HL-60 (cell line): ENCODE results near the gene THYN1.
"Not testable (repeated sequence)": the region's sequence is repeated elsewhere in the genome, so short reads cannot be mapped to it uniquely, and the experiment has no call there.

Experiments used
- DNase-seq, 2 experiments: peaks; one replicate each; pipeline ENCODE4 v3.0.0-alpha.2; 2010 to 2020; ENCODE audit warnings: low read depth in 1 of 2, low spot score in 1 of 2
- H3K27ac ChIP-seq: fragments of 250-450 bp; sonication (Bioruptor Pico); replicated peaks from 2 replicates; pipeline ENCODE4 v1.5.1; 2020; ENCODE audit warnings: mild to moderate bottlenecking, moderate library complexity
- H3K27me3 ChIP-seq: fragments of 250-450 bp; sonication (Bioruptor Pico); 2 replicates; pipeline ENCODE4 v1.5.1; 2021; ENCODE audit warnings: mild to moderate bottlenecking, moderate library complexity; ENCODE audit not compliant: insufficient read depth, poor library complexity, severe bottlenecking
- H3K4me3 ChIP-seq: replicated peaks from 2 replicates; pipeline ENCODE4 v1.5.1; 2011; ENCODE audit warnings: mild to moderate bottlenecking, control low read depth, low read length; ENCODE audit not compliant: insufficient read depth
- GABPA ChIP-seq: IDR thresholded peaks from 2 replicates; pipeline ENCODE4 v1.6.1; 2012; ENCODE audit warnings: low read depth
- POLR2AphosphoS5 ChIP-seq: IDR thresholded peaks from 2 replicates; pipeline ENCODE4 v1.6.1; 2012; ENCODE audit warnings: low read depth
- REST ChIP-seq: IDR thresholded peaks from 2 replicates; pipeline ENCODE4 v1.6.1; 2012; ENCODE audit warnings: low read depth; ENCODE audit not compliant: insufficient replicate concordance
- SPI1 ChIP-seq: IDR thresholded peaks from 2 replicates; pipeline ENCODE4 v1.6.1; 2012; ENCODE audit warnings: low read depth, mild to moderate bottlenecking, borderline replicate concordance
- TF ChIP-seq, protein P1 (sequence below): IDR thresholded peaks from one replicate; pipeline ENCODE4 v1.5.1; 2011; ENCODE audit warnings: low read length, control low read depth, inconsistent platforms; ENCODE audit not compliant: insufficient read depth

Gene THYN1

GRCh38 chr11:134282121-134283045, 29.2 kb upstream of the THYN1 start:
- H3K4me3 ChIP-seq: no peak overlapping the region
- DNase-seq: no peak
- peaks cover 25% of the 10 kb centered on the region for H3K27me3 ChIP-seq
- TF ChIP-seq REST: no peak
- TF ChIP-seq GABPA: no peak
- TF ChIP-seq, protein P1, sequence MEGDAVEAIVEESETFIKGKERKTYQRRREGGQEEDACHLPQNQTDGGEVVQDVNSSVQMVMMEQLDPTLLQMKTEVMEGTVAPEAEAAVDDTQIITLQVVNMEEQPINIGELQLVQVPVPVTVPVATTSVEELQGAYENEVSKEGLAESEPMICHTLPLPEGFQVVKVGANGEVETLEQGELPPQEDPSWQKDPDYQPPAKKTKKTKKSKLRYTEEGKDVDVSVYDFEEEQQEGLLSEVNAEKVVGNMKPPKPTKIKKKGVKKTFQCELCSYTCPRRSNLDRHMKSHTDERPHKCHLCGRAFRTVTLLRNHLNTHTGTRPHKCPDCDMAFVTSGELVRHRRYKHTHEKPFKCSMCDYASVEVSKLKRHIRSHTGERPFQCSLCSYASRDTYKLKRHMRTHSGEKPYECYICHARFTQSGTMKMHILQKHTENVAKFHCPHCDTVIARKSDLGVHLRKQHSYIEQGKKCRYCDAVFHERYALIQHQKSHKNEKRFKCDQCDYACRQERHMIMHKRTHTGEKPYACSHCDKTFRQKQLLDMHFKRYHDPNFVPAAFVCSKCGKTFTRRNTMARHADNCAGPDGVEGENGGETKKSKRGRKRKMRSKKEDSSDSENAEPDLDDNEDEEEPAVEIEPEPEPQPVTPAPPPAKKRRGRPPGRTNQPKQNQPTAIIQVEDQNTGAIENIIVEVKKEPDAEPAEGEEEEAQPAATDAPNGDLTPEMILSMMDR: no peak
- TF ChIP-seq SPI1: no peak
- TF ChIP-seq POLR2AphosphoS5: no peak
- H3K27ac ChIP-seq: no peak overlapping the region

DNA sequence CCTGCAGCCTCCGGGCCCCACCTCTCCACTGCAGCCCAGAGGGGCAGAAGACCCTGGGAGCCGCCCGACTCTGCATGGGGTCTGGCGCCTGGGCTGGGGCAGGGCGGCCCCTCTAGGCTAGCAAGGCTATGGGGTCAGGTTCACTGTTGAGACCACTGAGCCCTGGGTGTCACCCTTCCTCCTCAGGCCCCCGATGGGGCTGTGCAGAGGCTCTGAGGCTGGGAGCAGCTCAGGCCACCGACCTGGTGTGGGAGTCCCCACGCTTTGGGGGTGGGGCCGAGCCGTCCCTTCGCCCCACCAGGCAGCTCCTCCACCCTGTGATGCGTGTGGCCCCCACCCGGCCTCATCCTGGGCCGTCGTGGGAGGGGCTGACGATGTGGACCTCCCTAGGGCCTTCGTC, 28.5 kb upstream of the THYN1 start:
- not testable (repeated sequence) for H3K27ac ChIP-seq, DNase-seq, H3K4me3 ChIP-seq
- H3K27me3 ChIP-seq: peaks cover 31% of the 10 kb centered on the region

DNA sequence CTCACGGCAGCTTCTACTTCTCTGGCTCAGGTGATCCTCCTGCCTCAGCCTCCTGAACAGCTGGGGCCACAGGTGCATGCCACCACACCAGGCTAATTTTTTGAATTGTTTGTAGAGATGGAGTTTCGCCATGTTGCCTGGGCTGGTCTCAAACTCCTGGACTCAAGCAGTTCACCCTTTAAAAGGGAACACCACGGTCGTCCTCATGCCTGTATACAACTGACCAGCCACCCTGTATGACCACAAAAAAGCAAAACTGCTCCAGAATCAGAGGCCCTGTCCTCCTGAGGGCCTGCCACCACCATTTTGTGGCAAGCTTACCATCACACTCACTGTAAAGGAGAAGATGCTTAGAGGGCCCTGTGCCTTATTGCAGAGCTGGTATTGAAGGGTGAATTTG, 25.2 kb upstream of the THYN1 start:
- DNase-seq: no peak
- peaks cover 61% of the 10 kb centered on the region for H3K27me3 ChIP-seq
- no peak overlapping the region for H3K27ac ChIP-seq
- TF ChIP-seq GABPA (no peak), SPI1 (no peak)
- H3K4me3 ChIP-seq: no peak overlapping the region

DNA sequence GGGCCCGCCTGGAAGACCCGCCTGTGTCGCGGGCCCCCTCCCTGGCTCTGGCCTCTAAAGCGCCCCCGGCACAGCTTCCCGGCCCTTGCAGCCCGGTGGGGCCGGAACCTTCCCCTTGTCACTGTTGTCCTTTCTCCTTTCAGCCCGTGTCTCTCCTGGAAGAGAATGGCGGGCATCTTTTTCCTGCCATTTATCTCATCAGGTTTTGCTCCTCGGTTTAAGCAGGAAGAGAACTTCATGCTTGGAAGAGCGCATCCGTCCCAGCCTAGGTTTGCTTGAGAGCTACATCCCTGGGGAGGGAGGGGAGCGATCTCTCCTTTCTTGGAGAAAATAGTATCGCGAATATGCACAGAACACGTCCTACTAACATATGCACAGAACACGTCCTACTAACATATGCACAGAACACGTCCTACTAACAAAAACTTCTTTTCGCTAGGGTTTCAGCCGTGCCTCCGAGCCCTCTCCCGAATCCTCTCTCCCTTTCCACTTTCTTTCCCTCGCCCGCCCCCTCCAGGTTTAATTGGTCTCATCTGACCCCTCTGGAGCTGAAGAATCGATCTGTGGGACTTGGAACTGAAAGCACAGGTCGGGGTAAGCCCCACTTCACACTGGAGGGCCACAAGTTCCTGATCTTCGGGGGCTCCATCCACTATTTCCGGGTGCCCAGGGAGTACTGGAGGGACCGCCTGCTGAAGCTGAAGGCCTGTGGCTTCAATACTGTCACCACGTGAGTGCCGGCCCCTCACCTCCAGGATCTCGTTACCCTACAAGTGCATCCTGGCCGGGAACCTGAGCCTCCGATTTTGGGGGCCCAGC, 24.2 kb upstream of the THYN1 start:
- H3K4me3 ChIP-seq: no peak overlapping the region
- peaks cover 70% of the 10 kb centered on the region for H3K27me3 ChIP-seq
- TF ChIP-seq, protein P1: no peak
- no peak for TF ChIP-seq POLR2AphosphoS5
- TF ChIP-seq GABPA: no peak
- no peak for DNase-seq
- H3K27ac ChIP-seq: no peak overlapping the region

- H3K4me3 ChIP-seq: peak overlapping the region; percentile 8
- H3K27me3 ChIP-seq: peaks cover 70% of the 10 kb centered on the region
- no peak overlapping the region for H3K27ac ChIP-seq
- DNase-seq: no peak
- TF ChIP-seq POLR2AphosphoS5 (no peak), GABPA (no peak), REST (no peak), SPI1 (no peak)
- TF ChIP-seq, protein P1: no peak
These were observed 23.4 kb upstream of the THYN1 start for GRCh38 chr11:134276396-134277182.
